ENCODE results near the gene CSE1L.
"Not testable (repeated sequence)": the region's sequence is repeated elsewhere in the genome, so short reads cannot be mapped to it uniquely, and the experiment has no call there.

The CSE1L gene

DNA sequence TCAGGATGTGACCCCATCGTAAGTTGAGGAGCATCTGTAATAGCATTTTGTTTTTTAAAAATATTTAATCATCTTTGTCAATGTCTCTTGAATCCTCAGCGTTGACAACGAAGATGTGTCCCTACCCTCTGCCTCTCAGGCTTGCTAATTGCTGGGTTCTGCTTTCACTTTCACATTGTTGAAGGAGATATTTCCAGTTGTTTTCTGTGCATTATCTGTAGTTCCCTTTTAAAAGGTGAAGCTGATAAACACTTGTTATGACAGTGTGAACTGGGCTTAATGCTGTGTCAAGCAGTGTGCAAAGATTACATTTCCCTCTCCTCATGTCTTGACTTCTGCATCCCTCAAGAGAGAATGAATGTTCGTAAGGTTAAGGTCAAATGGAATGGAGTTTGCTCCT, 54.9 kb downstream of the CSE1L start:
- peak; percentile 25 for DNase-seq (ENCODE audit: low spot score)
- TF ChIP-seq, protein P1, sequence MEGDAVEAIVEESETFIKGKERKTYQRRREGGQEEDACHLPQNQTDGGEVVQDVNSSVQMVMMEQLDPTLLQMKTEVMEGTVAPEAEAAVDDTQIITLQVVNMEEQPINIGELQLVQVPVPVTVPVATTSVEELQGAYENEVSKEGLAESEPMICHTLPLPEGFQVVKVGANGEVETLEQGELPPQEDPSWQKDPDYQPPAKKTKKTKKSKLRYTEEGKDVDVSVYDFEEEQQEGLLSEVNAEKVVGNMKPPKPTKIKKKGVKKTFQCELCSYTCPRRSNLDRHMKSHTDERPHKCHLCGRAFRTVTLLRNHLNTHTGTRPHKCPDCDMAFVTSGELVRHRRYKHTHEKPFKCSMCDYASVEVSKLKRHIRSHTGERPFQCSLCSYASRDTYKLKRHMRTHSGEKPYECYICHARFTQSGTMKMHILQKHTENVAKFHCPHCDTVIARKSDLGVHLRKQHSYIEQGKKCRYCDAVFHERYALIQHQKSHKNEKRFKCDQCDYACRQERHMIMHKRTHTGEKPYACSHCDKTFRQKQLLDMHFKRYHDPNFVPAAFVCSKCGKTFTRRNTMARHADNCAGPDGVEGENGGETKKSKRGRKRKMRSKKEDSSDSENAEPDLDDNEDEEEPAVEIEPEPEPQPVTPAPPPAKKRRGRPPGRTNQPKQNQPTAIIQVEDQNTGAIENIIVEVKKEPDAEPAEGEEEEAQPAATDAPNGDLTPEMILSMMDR (IDR thresholded peaks at IDR 0.05; ENCODE audit: extremely low read depth, missing control alignments) = no peak

DNA sequence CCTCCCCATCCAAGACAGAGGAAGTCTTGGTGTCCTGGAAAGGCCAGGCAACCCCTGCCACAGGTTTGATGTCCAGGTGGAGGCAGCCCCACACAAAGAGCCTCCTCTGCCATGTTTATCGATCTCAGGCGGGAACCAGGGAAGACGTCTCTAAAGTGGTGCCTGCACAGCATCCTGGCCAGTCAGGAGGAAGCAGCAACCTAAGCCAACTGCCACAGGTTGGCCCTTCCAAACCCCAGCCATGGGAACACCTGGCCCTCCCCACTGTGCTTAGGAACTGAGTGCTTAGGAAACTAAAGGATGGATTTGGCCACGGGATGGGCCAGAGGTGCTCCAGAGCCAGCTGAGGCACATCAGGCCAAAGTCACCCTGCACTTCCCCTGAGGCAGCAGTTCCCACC, 56.9 kb downstream of the CSE1L start:
- TF ChIP-seq, protein P1 (IDR thresholded peaks at IDR 0.05; ENCODE audit: extremely low read depth, missing control alignments) = no peak
- DNase-seq (ENCODE audit: low spot score) = no peak

DNA sequence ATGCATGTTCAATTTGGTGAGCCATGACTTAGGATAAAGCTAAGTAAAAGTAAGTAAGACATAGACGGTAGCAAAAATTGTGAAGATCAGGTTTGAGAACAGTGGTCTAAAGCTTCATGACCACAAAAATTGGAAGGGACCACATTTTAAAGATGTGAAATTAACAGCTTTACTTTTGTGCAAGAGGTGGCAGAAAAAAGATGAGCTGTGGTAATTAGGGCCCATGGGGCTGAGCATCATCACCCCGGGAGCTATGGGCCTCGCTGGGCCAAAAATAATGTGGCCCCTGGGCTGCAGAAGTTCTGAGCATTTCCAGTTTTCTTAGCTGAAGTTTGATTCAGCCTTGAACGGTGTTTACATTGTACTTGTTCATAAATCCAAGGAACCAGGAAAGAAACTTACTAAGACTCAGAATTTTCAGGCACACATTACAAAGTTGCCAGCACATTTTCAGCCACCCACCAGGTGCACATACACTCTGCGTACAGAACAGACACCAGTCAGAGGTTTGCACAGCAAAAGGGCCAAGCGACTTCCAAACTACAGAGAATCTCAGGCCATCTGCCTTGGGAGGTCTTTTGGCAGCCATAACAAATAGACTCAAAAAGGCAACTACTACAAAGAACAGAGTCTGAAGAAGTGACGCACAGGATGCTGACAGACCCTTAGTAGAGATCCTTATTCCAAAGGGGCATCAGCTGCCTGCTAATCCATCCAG, 57.7 kb downstream of the CSE1L start:
- DNase-seq (ENCODE audit: low spot score) = no peak
- TF ChIP-seq, protein P1 (IDR thresholded peaks at IDR 0.05; ENCODE audit: extremely low read depth, missing control alignments) = no peak

DNA sequence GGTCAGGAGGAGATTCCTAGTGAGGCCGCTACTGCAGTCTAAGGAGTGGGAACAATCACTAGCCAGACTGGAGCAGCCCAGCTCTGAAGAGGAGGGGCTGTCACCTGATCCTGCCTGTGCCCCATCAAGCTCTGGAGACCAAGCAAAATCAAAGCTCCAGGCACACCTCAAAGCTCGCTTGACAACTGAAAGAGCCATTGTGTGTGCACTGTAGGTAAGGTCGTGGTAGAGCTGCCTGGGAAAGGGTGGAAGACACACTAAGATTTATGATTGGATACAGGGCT, 58.2 kb downstream of the CSE1L start:
- no peak for DNase-seq (ENCODE audit: low spot score)
- TF ChIP-seq, protein P1 (IDR thresholded peaks at IDR 0.05; ENCODE audit: extremely low read depth, missing control alignments) = no peak

DNA sequence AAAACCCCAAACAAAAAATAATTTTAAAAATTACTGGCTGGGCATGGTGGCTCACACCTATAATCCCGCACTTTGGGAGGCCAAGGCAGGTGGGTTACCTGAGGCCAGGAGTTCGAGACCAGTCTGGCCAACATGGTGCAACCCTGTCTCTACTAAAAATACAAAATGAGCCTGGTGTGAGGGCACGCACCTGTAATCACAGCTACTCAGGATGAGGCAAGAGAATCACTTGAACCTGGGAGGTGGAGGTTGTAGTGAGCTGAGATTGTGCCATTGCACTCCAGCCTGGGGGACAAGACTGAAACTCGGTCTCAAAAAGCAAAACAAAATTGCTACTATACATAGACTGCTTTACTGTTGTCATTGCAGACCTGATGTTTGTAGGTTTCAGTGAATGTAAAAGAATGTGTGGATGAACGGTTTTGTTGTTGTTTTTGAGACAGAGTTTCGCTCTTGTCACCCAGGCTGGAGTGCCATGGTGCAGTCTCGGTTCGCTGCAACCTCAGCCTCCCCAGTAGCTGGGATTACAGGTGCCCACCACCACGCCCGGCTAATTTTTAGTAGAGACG, 59.0 kb downstream of the CSE1L start:
- DNase-seq (ENCODE audit: low spot score) = not testable (repeated sequence)

DNA sequence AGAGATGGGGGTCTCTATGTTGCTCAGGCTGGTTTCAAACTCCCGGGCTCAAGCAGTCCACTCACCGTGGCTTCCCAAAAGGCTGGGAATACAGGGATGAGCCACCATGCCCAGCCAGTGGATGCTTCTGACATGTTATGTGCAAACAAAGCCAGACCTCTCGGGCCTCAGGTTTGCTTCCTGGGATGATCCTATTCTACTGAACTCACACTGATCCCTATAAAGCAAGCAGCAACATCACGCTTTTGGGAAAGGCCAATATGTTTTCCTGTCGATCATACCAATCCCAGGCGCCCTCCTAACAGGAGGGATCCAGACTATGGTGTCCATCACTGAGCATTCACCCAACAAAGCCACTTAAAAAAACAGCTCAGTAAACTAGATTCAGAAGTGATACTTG, 60.2 kb downstream of the CSE1L start:
- no peak for DNase-seq (ENCODE audit: low spot score)
- TF ChIP-seq, protein P1 (IDR thresholded peaks at IDR 0.05; ENCODE audit: extremely low read depth, missing control alignments) = no peak

DNA sequence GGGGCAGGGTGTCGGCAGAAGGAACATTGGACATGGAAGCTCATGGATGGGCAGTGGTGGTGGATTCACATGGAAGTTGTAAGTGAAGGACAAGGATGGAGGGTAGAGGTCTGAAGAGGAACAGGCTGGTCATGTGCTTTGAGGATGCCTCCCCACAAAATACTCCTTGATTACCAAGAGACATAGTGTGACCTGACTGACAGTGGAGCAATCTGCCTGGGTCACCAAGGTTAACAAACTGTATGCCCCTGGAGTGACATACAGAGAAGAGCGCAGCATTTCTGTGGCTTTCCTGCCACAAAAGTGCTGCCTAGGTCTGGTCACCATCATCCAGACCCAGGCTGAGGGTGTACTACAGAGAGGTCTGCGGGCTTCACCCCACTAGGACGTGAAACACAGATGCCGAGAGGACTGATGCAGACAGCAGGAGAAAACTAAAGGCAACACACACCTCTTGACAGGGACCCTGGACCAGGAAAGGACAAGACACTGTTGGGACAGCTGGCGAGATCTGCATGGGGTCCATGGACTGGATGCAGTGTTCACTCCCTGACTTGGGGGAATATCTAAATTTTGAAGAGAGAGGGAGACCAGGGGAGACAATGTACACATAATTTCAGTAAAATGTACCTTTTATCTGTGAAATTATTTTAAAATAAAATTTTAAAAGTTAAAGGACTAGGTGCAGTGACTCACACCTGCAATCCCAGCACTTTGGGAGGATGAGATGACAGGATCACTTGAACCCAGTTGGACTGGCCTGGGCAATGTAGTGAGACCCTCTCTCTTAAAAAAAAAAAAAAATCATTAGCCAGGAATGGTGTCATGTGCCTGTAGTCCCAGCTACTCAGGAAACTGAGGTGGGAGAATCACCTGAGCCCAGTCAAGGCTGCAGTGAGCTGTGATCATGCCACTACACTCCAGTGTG, 64.9 kb downstream of the CSE1L start:
- TF ChIP-seq, protein P1 (IDR thresholded peaks at IDR 0.05; ENCODE audit: extremely low read depth, missing control alignments) = no peak

More for the DNA sequence above, 64.9 kb downstream of the CSE1L start:
- no peak for DNase-seq (ENCODE audit: low spot score)
